ENCODE data around the gene FTSJ3.

DNA sequence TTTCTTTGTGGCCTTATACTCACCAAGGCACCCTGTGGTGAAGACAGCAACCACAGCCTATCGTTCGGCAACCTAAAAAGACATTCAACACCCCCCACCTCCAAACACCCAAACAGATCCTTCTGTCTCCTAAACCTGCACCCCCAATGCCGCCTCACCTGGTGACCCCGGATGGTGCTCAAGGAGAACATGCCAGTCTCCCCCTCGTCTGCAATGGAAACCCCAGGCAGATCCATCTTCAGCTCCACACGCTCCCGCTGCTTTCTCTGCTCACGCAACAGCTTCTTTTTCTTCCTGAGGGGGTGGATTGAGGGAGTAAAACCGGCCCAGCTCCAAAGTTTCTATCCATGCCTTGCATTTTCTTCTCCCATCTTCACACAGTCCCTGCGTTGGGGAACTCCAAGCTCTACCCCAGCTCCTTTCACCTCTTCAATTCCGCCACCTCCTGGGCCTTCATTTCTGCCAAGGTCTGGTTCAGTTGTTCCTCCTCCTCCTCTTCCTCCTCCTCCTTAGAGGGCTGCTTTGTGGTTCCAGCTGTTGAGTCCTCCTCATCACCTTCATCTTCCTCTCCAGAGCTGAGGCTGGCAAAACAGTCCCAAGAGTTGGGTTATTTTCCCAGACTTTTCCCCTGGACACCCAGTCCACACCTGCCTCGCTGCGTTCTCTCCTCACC is 3.7 kb downstream of the FTSJ3 start:
- TF ChIP-seq, protein P1, sequence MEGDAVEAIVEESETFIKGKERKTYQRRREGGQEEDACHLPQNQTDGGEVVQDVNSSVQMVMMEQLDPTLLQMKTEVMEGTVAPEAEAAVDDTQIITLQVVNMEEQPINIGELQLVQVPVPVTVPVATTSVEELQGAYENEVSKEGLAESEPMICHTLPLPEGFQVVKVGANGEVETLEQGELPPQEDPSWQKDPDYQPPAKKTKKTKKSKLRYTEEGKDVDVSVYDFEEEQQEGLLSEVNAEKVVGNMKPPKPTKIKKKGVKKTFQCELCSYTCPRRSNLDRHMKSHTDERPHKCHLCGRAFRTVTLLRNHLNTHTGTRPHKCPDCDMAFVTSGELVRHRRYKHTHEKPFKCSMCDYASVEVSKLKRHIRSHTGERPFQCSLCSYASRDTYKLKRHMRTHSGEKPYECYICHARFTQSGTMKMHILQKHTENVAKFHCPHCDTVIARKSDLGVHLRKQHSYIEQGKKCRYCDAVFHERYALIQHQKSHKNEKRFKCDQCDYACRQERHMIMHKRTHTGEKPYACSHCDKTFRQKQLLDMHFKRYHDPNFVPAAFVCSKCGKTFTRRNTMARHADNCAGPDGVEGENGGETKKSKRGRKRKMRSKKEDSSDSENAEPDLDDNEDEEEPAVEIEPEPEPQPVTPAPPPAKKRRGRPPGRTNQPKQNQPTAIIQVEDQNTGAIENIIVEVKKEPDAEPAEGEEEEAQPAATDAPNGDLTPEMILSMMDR (conservative IDR thresholded peaks at IDR 0.05; ENCODE audit: low read depth, low read length), result no peak
- TF ChIP-seq EZH2phosphoT487 (IDR thresholded peaks at IDR 0.05; ENCODE audit: borderline replicate concordance, low read length), result no peak

All from PC-3 (cell line).